GM12878 (cell line): ENCODE measurements around the gene UBE2E2. TPM values are rescaled to one million over a fixed set of nuclear protein-coding genes. Genes with fewer than 3 reads are reported as not detected.

Experiments used
- CHD4 ChIP-seq: fragments of 200-600 bp; sonication (generic); IDR thresholded peaks from 2 replicates; pipeline ENCODE4 v1.6.1; 2016; ENCODE audit warnings: mild to moderate bottlenecking
- EGR1 ChIP-seq, 2 experiments: IDR thresholded peaks; 1 replicate in 1 of 2; 2 replicates in 1 of 2; pipeline ENCODE4 v1.6.1; 2011 to 2012; ENCODE audit warnings: low read depth in 2 of 2, low read length in 2 of 2, borderline replicate concordance in 1 of 2, mild to moderate bottlenecking in 1 of 2, moderate library complexity in 1 of 2
- GABPA ChIP-seq: IDR thresholded peaks from 2 replicates; pipeline ENCODE4 v1.6.1; 2014; ENCODE audit warnings: antibody characterized with exemption, low read depth, mild to moderate bottlenecking, inconsistent platforms
- HCFC1 ChIP-seq: fragments of 150-350 bp; IDR thresholded peaks from 2 replicates; pipeline ENCODE4 v1.6.1; 2014; ENCODE audit warnings: low read length
- IKZF1 ChIP-seq: fragments of 450-650 bp; conservative IDR thresholded peaks from 2 replicates; pipeline ENCODE4 v1.6.1; 2017; ENCODE audit warnings: antibody characterized with exemption, mild to moderate bottlenecking
- IRF3 ChIP-seq: fragments of 450-650 bp; IDR thresholded peaks from 2 replicates; pipeline ENCODE4 v1.6.1; 2014; ENCODE audit warnings: mild to moderate bottlenecking
- MLLT1 ChIP-seq: fragments of 450-650 bp; IDR thresholded peaks from 2 replicates; pipeline ENCODE4 v1.6.1; 2016; ENCODE audit warnings: mild to moderate bottlenecking
- POU2F2 ChIP-seq: IDR thresholded peaks from 3 replicates; pipeline ENCODE4 v1.6.1; 2011; ENCODE audit warnings: low read depth, mild to moderate bottlenecking, low read length, borderline replicate concordance
- ZNF592 ChIP-seq: fragments of 450-650 bp; IDR thresholded peaks from 2 replicates; pipeline ENCODE4 v1.6.1; 2017; ENCODE audit warnings: mild to moderate bottlenecking, moderate library complexity
- polyA plus RNA-seq, 11 experiments: library from polyadenylated mRNA; depleted of rRNA in 4 of 11; unstranded in 6 of 11; stranded (reverse) in 5 of 11; fragments of >200 nt; fragmentation: Nextera tagmentation in 4 of 11; fragmentation: Illumina TruSeq in 1 of 11; extraction: Ambion mirVana in 4 of 11; extraction: Trizol in 1 of 11; gene quantifications; 1 replicate in 1 of 11; 2 replicates in 10 of 11; pipeline versions ENCODE4 v1.2.1 to v1.2.3, GENCODE V29; 2011 to 2016; ENCODE audit warnings: inconsistent platforms in 2 of 11, missing spikeins in 2 of 11, low read depth in 1 of 11
- total RNA-seq, 4 experiments: library from RNA; depleted of rRNA in 3 of 4; stranded (reverse); fragments of >200 nt in 3 of 4; fragmentation: Illumina TruSeq in 1 of 4; extraction: Trizol in 1 of 4; gene quantifications; 2 replicates each; pipeline versions ENCODE4 v1.2.1 to v1.2.3, GENCODE V29; 2013 to 2021
- TF ChIP-seq, protein P1 (sequence below): IDR thresholded peaks from 2 replicates; pipeline ENCODE4 v1.6.1; 2012; ENCODE audit warnings: mild to moderate bottlenecking, low read depth, low read length
- TF ChIP-seq, protein P2 (sequence below): fragments of 450-650 bp; formaldehyde crosslinking; IDR thresholded peaks from 2 replicates; pipeline ENCODE4 v1.4.0; 2020; ENCODE audit warnings: mild to moderate bottlenecking, moderate library complexity

UBE2E2 gene
- total and polyA plus RNA-seq, 10 of the 15 experiments (the other 5 are each of a cell fraction or from before 2014, with no cell fraction given): 8.7 to 71.0 (median 36.4) TPM

- TF ChIP-seq IRF3: no peak
- TF ChIP-seq GABPA: no peak
- no peak for TF ChIP-seq HCFC1
- no peak for TF ChIP-seq EGR1 (IDR thresholded peaks at IDR 0.05; ENCODE audit: borderline replicate concordance in 1 of 2, low read depth in 2 of 2, low read length in 2 of 2)
- TF ChIP-seq POU2F2: no peak
- no peak for TF ChIP-seq CHD4
- TF ChIP-seq IKZF1: no peak
- no peak for TF ChIP-seq ZNF592
- TF ChIP-seq, protein P1, sequence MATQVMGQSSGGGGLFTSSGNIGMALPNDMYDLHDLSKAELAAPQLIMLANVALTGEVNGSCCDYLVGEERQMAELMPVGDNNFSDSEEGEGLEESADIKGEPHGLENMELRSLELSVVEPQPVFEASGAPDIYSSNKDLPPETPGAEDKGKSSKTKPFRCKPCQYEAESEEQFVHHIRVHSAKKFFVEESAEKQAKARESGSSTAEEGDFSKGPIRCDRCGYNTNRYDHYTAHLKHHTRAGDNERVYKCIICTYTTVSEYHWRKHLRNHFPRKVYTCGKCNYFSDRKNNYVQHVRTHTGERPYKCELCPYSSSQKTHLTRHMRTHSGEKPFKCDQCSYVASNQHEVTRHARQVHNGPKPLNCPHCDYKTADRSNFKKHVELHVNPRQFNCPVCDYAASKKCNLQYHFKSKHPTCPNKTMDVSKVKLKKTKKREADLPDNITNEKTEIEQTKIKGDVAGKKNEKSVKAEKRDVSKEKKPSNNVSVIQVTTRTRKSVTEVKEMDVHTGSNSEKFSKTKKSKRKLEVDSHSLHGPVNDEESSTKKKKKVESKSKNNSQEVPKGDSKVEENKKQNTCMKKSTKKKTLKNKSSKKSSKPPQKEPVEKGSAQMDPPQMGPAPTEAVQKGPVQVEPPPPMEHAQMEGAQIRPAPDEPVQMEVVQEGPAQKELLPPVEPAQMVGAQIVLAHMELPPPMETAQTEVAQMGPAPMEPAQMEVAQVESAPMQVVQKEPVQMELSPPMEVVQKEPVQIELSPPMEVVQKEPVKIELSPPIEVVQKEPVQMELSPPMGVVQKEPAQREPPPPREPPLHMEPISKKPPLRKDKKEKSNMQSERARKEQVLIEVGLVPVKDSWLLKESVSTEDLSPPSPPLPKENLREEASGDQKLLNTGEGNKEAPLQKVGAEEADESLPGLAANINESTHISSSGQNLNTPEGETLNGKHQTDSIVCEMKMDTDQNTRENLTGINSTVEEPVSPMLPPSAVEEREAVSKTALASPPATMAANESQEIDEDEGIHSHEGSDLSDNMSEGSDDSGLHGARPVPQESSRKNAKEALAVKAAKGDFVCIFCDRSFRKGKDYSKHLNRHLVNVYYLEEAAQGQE: no peak
- TF ChIP-seq, protein P2, sequence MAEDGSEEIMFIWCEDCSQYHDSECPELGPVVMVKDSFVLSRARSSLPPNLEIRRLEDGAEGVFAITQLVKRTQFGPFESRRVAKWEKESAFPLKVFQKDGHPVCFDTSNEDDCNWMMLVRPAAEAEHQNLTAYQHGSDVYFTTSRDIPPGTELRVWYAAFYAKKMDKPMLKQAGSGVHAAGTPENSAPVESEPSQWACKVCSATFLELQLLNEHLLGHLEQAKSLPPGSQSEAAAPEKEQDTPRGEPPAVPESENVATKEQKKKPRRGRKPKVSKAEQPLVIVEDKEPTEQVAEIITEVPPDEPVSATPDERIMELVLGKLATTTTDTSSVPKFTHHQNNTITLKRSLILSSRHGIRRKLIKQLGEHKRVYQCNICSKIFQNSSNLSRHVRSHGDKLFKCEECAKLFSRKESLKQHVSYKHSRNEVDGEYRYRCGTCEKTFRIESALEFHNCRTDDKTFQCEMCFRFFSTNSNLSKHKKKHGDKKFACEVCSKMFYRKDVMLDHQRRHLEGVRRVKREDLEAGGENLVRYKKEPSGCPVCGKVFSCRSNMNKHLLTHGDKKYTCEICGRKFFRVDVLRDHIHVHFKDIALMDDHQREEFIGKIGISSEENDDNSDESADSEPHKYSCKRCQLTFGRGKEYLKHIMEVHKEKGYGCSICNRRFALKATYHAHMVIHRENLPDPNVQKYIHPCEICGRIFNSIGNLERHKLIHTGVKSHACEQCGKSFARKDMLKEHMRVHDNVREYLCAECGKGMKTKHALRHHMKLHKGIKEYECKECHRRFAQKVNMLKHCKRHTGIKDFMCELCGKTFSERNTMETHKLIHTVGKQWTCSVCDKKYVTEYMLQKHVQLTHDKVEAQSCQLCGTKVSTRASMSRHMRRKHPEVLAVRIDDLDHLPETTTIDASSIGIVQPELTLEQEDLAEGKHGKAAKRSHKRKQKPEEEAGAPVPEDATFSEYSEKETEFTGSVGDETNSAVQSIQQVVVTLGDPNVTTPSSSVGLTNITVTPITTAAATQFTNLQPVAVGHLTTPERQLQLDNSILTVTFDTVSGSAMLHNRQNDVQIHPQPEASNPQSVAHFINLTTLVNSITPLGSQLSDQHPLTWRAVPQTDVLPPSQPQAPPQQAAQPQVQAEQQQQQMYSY: no peak
- TF ChIP-seq MLLT1: no peak
Measured at GRCh38 chr3:23508464-23508863, 305.3 kb downstream of the UBE2E2 start (continued).
